ENCODE results near the gene ADISSP. TPM values are rescaled to one million over a fixed set of nuclear protein-coding genes. Genes with fewer than 3 reads are reported as not detected.

Gene ADISSP
- total and polyA plus RNA-seq, 2 of the 8 experiments (the other 6 are each of a cell fraction or from before 2014, with no cell fraction given) = 111 to 141 TPM

DNA sequence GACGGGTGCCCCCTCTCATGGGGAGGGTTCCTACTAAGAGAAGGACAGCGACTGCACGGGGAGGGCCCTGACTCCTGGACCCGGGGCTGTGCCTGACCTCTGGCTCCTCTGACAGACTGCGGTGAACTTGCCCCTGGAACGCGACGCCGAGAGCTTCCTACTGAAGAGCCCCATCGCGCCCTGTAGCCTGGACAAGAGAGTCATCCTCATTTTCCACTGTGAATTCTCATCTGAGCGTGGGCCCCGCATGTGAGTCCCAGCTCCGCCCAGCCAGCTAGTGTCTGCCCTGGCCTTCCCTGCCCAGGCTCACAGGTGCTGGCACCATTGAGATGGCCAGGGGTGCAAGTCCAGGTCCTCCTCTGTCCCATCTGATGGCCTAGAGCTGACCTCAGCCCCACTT is 35.7 kb upstream of the ADISSP start:
- Histone ChIP-seq H2BK120ac (replicated peaks; ENCODE audit: low read depth, low read length) (no peak overlapping the region), H3K27ac (ENCODE audit: low read depth, low read length) (no peak overlapping the region), H3K23ac (ENCODE audit: insufficient read length) (no peak overlapping the region), H3K4ac (replicated peaks; ENCODE audit: insufficient read length, low read depth, low read length) (no peak overlapping the region), H4K20me1 (replicated peaks in 1 of 2; ENCODE audit: control insufficient read depth in 1 of 2, insufficient read depth in 2 of 2, low read length in 2 of 2) (peaks cover 3% of the 10 kb centered on the region in 2 experiments), H2BK5ac (ENCODE audit: low read depth, low read length) (no peak overlapping the region), H3K36me3 (ENCODE audit: control insufficient read depth in 2 of 4, insufficient read depth in 4 of 4, low read length in 3 of 4) (peaks cover 4 to 35% (median 30%) of the 10 kb centered on the region in 4 experiments), H2BK20ac (ENCODE audit: low read length) (no peak overlapping the region), H3K9ac (replicated peaks in 1 of 4; ENCODE audit: extremely low read depth in 1 of 4, low read depth in 3 of 4, low read length in 3 of 4) (no peak overlapping the region), H3K23me2 (ENCODE audit: low read depth, low read length) (no peaks in the 10 kb centered on the region), H2AK5ac (ENCODE audit: low read depth, low read length) (no peak overlapping the region), H2BK12ac (ENCODE audit: low read depth, low read length) (no peak overlapping the region), H3K56ac (replicated peaks; ENCODE audit: insufficient read length, low read depth, low read length) (no peak overlapping the region), H3K18ac (ENCODE audit: extremely low read depth, low read length) (no peak overlapping the region), H3K14ac (ENCODE audit: insufficient read length) (no peak overlapping the region), H3K27me3 (replicated peaks in 1 of 4; ENCODE audit: control insufficient read depth in 3 of 4, extremely low read depth in 1 of 4, insufficient read depth in 3 of 4, low read length in 3 of 4) (no peaks in the 10 kb centered on the region), H2AFZ (ENCODE audit: low read length) (no peak overlapping the region), H4K5ac (ENCODE audit: insufficient read length, low read depth, low read length) (no peak overlapping the region), H3K79me2 (ENCODE audit: control insufficient read depth in 1 of 2, insufficient read depth in 2 of 2, low read length in 2 of 2) (no peaks in the 10 kb centered on the region), H3K79me1 (ENCODE audit: low read depth, low read length) (no peaks in the 10 kb centered on the region; the same call in 1 of the 2 replicates), H3K4me3 (ENCODE audit: extremely low read depth in 1 of 4, insufficient read depth in 2 of 4, low read depth in 3 of 4, low read length in 4 of 4) (no peak overlapping the region), H2BK15ac (ENCODE audit: low read length) (no peak overlapping the region), H4K8ac (ENCODE audit: extremely low read depth, insufficient read depth, low read length) (no peak overlapping the region), H3K4me1 (replicated peaks in 1 of 4; ENCODE audit: control insufficient read depth in 3 of 4, insufficient read depth in 4 of 4, low read length in 3 of 4) (peaks cover 14 to 38% (median 30%) of the 10 kb centered on the region in 4 experiments), H3K4me2 (ENCODE audit: insufficient read depth in 1 of 2, low read depth in 2 of 2, low read length in 2 of 2) (no peak overlapping the region), H4K91ac (replicated peaks; ENCODE audit: insufficient read length, low read length) (no peak overlapping the region), H3K9me3 (ENCODE audit: insufficient read depth in 2 of 2, low read depth in 1 of 2, low read length in 1 of 2) (no peaks in the 10 kb centered on the region)
- FAIRE-seq (no peak), DNase-seq (ENCODE audit: low read depth in 1 of 2, low spot score in 2 of 2) (no peak)
- POLR2A ChIA-PET (ENCODE audit: partially characterized antibody) = interaction anchor here (1.1 kb wide), 1 partner anchor 50 kb away, joined by 3 read pairs; no protein-coding TSS in a partner anchor
- 85% methylated on average over 14 of the region's 14 CpGs; no CpG with 5 or more reads in 1 of the 2 experiments for WGBS, 2 experiments (ENCODE audit: extremely low coverage in 1 of 2, insufficient coverage in 1 of 2, insufficient read length in 1 of 2, insufficient replicate concordance in 2 of 2, low coverage in 1 of 2, low lambda C conversion rate in 2 of 2, missing lambda C conversion rate in 1 of 2)
- CTCF ChIA-PET (ENCODE audit: partially characterized antibody) = interaction anchor here (0.5 to 1.0 kb wide), 2 partner anchors 35 to 269 kb away, joined by 3 to 4 read pairs; no protein-coding TSS in a partner anchor
- TF ChIP-seq KDM1A (IDR thresholded peaks at IDR 0.05; ENCODE audit: borderline replicate concordance, low read length) (no peak), NRF1 (IDR thresholded peaks at IDR 0.05; ENCODE audit: low read depth, low read length) (no peak), EGR1 (IDR thresholded peaks at IDR 0.05; ENCODE audit: borderline replicate concordance, low read depth, low read length) (no peak), FOSL1 (IDR thresholded peaks at IDR 0.05; ENCODE audit: insufficient read depth, low read depth, low read length) (no peak), SUZ12 (IDR thresholded peaks at IDR 0.05; ENCODE audit: low read length) (no peak), KDM4A (IDR thresholded peaks at IDR 0.05; ENCODE audit: low read depth, low read length, severe bottlenecking) (no peak), BACH1 (IDR thresholded peaks at IDR 0.05; ENCODE audit: low read length) (no peak), POLR2A (IDR thresholded peaks at IDR 0.05; ENCODE audit: control extremely low read depth in 1 of 2, low read depth in 2 of 2, low read length in 2 of 2) (no peak), RAD21 (IDR thresholded peaks at IDR 0.05 in 1 of 2, conservative IDR thresholded peaks at IDR 0.05 in 1 of 2; ENCODE audit: low read depth in 2 of 2, low read length in 2 of 2) (no peak), MAFK (IDR thresholded peaks at IDR 0.05; ENCODE audit: low read depth, low read length) (no peak), EZH2 (IDR thresholded peaks at IDR 0.05; ENCODE audit: low read depth, low read length, severe bottlenecking) (no peak), EP300 (IDR thresholded peaks at IDR 0.05; ENCODE audit: borderline replicate concordance in 1 of 2, low read depth in 2 of 2, low read length in 2 of 2) (no peak), HDAC2 (IDR thresholded peaks at IDR 0.05; ENCODE audit: borderline replicate concordance in 1 of 2, low read depth in 2 of 2, low read length in 2 of 2) (no peak)
